ENCODE measurements around the gene EYA2.

EYA2 gene

DNA sequence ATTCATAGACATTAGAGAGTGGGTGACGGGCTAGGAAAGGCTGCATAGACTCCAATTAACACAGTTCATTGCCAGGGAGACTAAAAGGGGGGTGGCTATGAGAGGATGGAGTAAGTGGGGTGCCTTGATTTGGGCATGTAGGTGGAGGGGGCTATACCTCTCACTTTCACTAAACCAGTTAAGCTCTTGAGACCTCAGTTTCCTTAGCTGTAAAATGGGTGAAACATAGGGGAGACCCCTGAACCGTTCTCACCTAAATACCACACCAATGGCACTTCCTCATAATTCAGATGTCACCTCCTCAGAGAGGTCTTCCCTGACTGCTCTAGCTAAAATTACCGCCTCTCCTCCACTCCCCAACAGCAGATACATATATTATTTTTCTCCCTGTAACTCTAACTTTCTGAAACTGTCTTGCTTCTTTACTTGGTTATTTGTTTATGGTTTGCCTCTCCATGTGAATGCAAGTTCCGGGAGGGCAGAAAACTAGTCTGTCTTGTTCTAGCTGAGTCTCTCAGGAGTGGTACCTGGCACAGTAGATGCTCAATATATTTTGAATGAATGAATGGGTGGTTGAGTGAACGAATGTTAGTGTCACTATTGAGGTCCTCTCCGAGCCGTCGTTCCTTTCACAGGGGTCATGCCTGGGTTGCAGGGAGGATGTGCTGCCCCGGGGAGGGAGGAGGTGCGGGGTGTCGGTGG, 615 bp upstream of the EYA2 start:
- POLR2A ChIA-PET, result no interaction called here
- TF ChIP-seq, protein P1, sequence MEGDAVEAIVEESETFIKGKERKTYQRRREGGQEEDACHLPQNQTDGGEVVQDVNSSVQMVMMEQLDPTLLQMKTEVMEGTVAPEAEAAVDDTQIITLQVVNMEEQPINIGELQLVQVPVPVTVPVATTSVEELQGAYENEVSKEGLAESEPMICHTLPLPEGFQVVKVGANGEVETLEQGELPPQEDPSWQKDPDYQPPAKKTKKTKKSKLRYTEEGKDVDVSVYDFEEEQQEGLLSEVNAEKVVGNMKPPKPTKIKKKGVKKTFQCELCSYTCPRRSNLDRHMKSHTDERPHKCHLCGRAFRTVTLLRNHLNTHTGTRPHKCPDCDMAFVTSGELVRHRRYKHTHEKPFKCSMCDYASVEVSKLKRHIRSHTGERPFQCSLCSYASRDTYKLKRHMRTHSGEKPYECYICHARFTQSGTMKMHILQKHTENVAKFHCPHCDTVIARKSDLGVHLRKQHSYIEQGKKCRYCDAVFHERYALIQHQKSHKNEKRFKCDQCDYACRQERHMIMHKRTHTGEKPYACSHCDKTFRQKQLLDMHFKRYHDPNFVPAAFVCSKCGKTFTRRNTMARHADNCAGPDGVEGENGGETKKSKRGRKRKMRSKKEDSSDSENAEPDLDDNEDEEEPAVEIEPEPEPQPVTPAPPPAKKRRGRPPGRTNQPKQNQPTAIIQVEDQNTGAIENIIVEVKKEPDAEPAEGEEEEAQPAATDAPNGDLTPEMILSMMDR (IDR thresholded peaks at IDR 0.05; ENCODE audit: insufficient read depth, low read length, missing control alignments), result no peak
- no peak overlapping the region for H3K4me3 ChIP-seq (ENCODE audit: low read depth, low read length)
- DNase-seq (ENCODE audit: low read depth, low spot score), result no peak
- CTCF ChIA-PET, result interaction anchor here (0.6 kb wide), 1 partner anchor 18 kb away, joined by 3 read pairs; no protein-coding TSS in a partner anchor

DNA sequence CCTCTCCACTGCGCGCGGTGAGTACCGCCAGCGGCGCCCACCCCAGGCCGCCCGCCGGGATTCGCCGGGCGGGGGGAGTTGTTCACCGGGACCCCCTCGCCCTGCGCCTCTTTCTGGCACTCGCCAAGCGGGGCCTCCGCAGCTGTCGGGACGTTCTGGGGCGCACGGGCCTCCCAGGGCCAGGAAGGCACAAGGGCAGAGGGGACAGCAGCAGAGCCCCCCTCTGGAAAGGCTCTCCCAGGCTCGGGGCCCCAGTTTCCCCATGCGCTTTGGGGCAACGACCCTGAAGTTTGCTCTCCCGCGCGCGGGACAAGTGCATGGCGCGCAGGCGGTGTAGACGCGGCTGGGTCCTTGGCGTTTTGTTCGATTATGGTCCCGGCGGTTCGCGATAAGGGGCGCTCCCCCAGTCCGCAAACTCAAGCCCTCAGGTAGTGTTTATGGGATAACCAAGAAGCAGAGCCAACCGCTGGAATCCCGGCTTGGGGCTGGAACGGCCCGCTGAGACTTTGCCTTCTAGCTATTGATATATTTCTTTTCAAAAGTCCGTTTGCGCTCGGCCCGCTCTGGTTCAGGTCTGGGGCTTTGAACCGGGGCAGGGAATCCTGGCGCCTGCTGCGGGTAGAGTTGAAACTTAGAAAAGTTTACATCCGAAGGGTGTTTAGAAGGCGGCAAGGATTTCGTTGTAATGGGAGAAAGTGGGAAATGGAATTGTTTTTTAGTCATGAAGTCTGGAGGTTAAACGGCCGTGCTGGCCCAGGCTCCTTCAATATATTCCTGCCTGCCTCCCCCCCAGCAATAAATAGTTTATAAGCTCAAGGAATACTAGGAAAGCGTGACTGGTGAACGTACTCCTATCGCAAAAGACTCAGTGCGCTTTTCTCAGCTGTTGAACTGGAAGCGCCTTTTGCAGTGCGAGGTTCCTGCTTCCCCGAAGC, 595 bp downstream of the EYA2 start:
- CTCF ChIA-PET, result interaction anchor here (1.2 kb wide), 1 partner anchor 137 kb away, joined by 3 read pairs; no protein-coding TSS in a partner anchor
- no peak overlapping the region; the same call in none of the 2 replicates for H3K4me3 ChIP-seq (ENCODE audit: low read depth, low read length)
- TF ChIP-seq, protein P1 (IDR thresholded peaks at IDR 0.05; ENCODE audit: insufficient read depth, low read length, missing control alignments), result no peak
- no peak for DNase-seq (ENCODE audit: low read depth, low spot score)
- POLR2A ChIA-PET, result no interaction called here

DNA sequence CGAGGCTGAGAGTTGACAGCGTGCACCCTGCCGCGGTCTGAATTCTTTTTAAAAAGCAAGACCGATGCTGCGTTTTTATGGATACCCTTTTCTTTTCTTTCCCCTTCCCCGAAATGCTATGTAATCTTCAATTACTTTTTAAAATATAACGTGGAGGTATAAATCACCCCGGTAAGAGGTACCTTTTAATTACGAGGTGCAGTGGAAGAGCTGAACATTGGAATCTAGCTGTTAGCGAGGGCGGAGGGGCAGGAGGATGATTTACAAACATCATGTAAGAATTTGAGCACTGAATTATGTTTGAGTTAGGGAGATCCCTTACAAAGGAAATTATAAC, 1.2 kb downstream of the EYA2 start:
- TF ChIP-seq, protein P1 (IDR thresholded peaks at IDR 0.05; ENCODE audit: insufficient read depth, low read length, missing control alignments), result no peak
- DNase-seq (ENCODE audit: low read depth, low spot score), result no peak
- ChIA-PET CTCF (no interaction called here), POLR2A (no interaction called here)
- no peak overlapping the region for H3K4me3 ChIP-seq (ENCODE audit: low read depth, low read length)

DNA sequence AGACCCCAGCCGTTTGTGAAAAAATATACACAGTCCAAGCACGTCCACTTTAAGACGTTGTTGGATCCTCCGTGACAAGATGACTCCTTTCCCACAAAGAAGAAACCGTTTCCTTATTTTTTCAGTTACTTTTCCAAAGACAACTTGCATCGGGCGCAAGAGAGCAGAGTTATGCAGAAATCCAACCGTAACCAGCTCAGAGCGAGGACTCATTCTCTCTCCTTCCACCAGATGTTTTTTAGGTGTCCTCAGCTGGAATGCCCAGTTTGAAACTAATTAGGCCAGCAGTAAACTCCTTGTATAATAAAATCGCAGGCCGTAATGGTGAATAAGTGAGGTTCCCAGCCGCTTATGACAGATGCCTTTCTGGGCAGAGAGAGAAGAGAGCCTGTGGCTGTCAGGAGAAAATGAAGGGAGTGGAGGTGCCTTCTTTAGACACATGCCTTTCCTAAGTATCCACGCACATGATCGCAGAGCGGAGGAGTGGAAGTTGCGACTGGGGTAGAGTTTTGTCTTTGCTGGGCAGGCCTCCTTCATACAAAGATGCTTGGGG, 2.8 kb downstream of the EYA2 start:
- ChIA-PET CTCF (no interaction called here), POLR2A (no interaction called here)
- no peak for DNase-seq (ENCODE audit: low read depth, low spot score)
- TF ChIP-seq, protein P1 (IDR thresholded peaks at IDR 0.05; ENCODE audit: insufficient read depth, low read length, missing control alignments), result no peak
- no peak overlapping the region for H3K4me3 ChIP-seq (ENCODE audit: low read depth, low read length)

DNA sequence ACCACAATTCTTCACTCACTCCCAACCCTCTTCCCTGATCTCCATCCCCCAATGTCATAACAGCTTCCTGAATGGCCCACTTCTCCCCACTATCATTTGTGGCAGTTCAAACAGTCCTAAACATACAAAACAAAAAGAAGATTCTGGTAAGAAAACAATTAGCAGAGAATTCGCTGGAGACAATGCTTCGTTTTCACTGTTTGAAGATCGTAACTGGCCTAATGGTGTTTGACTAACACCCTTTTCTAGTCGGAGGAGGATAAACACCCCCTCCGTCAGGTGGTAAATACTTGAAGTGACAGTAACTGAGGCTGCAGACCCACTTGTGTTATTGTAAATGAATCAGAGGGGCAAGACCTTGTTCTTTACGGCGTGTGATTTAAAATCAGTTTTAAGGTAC, 3.8 kb downstream of the EYA2 start:
- H3K4me3 ChIP-seq (ENCODE audit: low read depth, low read length), result no peak overlapping the region
- no peak for DNase-seq (ENCODE audit: low read depth, low spot score)
- ChIA-PET CTCF (no interaction called here), POLR2A (no interaction called here)
- TF ChIP-seq, protein P1 (IDR thresholded peaks at IDR 0.05; ENCODE audit: insufficient read depth, low read length, missing control alignments), result no peak

DNA sequence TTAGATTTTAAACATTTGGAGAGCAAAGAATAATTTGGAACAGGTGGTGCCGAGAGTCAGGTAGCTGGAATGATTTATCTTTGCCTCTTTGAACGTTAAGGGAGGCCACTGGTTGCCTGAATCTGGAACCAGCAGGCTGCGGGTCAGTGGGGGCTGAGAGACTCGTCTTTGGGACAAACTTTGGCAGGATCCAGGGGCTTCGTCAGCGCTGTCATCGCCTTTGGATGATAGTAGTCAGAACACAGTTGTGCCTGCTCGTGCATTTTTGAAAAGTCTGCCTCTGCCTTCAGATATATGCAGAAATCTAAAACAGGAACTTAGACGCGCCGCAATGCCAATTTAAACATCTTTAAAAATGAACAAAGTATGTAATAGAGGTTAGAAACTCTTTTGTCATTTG, 5.0 kb downstream of the EYA2 start:
- H3K4me3 ChIP-seq (ENCODE audit: low read depth, low read length), result no peak overlapping the region
- ChIA-PET CTCF (no interaction called here), POLR2A (no interaction called here)
- TF ChIP-seq, protein P1 (IDR thresholded peaks at IDR 0.05; ENCODE audit: insufficient read depth, low read length, missing control alignments), result no peak
- DNase-seq (ENCODE audit: low read depth, low spot score), result no peak

Data from AG04449 (cell line).